PC-3 (cell line): Measurements from ENCODE around the gene NEU2. TPM values are rescaled to one million over a fixed set of nuclear protein-coding genes. Genes with fewer than 3 reads are reported as not detected.

Experiments
- ATAC-seq: fragments of 200-7000 bp; cut with Tn5 transposase; 2 replicates; pipeline ENCODE4 v1.9.1; 2020; ENCODE audit warnings: mild to moderate bottlenecking, moderate library complexity
- BruUV-seq: library from RNA; stranded (reverse); fragments of 400-500 nt; replicated peaks from 2 replicates; lab custom pipeline; 2021; lab: Mats Ljungman, UMichigan
- CTCF ChIA-PET: fragments of 300-600 bp; sonication (Branson Sonifier 250); formaldehyde crosslinking; loops from one replicate; lab custom pipeline; 2022; ENCODE audit warnings: antibody characterized with exemption; lab: Charles Lee
- POLR2A ChIA-PET: fragments of 300-600 bp; sonication (Branson Sonifier 250); formaldehyde crosslinking; loops from one replicate; lab custom pipeline; 2022; ENCODE audit warnings: antibody characterized with exemption; ENCODE audit not compliant: unreplicated experiment; lab: Charles Lee
- DNase-seq: peaks from one replicate; pipeline ENCODE4 v3.0.0-alpha.2; 2015
- H2AFZ ChIP-seq: fragments of 300-600 bp; sonication (generic); 2 replicates; pipeline ENCODE4 v1.6.0; 2016; ENCODE audit warnings: antibody characterized with exemption, low read length
- H3F3A ChIP-seq: fragments of 300-600 bp; sonication (generic); one replicate; pipeline ENCODE4 v1.6.0; 2017; ENCODE audit warnings: antibody characterized with exemption, low read length, control low read depth, mild to moderate bottlenecking; ENCODE audit not compliant: unreplicated experiment
- H3K27ac ChIP-seq: fragments of 300-600 bp; sonication (generic); 2 replicates; pipeline ENCODE4 v1.5.1; 2016; ENCODE audit warnings: mild to moderate bottlenecking, low read length
- H3K27me3 ChIP-seq: fragments of 300-600 bp; sonication (generic); 2 replicates; pipeline ENCODE4 v1.6.1; 2016; ENCODE audit warnings: low read length, mixed read lengths
- H3K36me3 ChIP-seq: fragments of 300-600 bp; sonication (generic); 2 replicates; pipeline ENCODE4 v1.6.1; 2016; ENCODE audit warnings: low read depth, mixed run types, low read length, mixed read lengths
- H3K4me1 ChIP-seq: fragments of 300-600 bp; sonication (generic); 2 replicates; pipeline ENCODE4 v1.5.1; 2016; ENCODE audit warnings: low read length; ENCODE audit not compliant: insufficient read depth
- H3K4me2 ChIP-seq: fragments of 300-600 bp; sonication (generic); 2 replicates; pipeline ENCODE4 v1.6.0; 2016; ENCODE audit warnings: low read length
- H3K4me3 ChIP-seq: fragments of 300-600 bp; sonication (generic); 2 replicates; pipeline ENCODE4 v1.5.1; 2016; ENCODE audit warnings: mild to moderate bottlenecking, low read length, mixed read lengths
- H3K79me2 ChIP-seq: fragments of 300-600 bp; sonication (generic); 2 replicates; pipeline ENCODE4 v1.6.1; 2017; ENCODE audit warnings: low read length, mixed read lengths
- H3K9ac ChIP-seq: fragments of 300-600 bp; sonication (generic); 2 replicates; pipeline ENCODE4 v1.6.0; 2016; ENCODE audit warnings: mild to moderate bottlenecking, low read length
- H3K9me2 ChIP-seq: fragments of 300-600 bp; sonication (generic); replicated peaks from 2 replicates; pipeline ENCODE4 v1.6.1; 2016; ENCODE audit warnings: mixed run types, low read length, mixed read lengths
- H3K9me3 ChIP-seq: fragments of 300-600 bp; sonication (generic); 2 replicates; pipeline ENCODE4 v1.6.1; 2016; ENCODE audit warnings: low read length, mixed read lengths
- H4K20me1 ChIP-seq: fragments of 300-600 bp; sonication (generic); 2 replicates; pipeline ENCODE4 v1.6.1; 2016; ENCODE audit warnings: low read length, mixed read lengths
- EZH2 ChIP-seq: fragments of 300-600 bp; sonication (generic); IDR thresholded peaks from one replicate; pipeline ENCODE4 v1.6.1; 2017; ENCODE audit warnings: antibody characterized with exemption, mild to moderate bottlenecking, low read length; ENCODE audit not compliant: unreplicated experiment
- EZH2phosphoT487 ChIP-seq: fragments of 300-600 bp; sonication (generic); IDR thresholded peaks from 2 replicates; pipeline ENCODE4 v1.6.1; 2018; ENCODE audit warnings: mild to moderate bottlenecking, antibody characterized with exemption, low read length, borderline replicate concordance
- intact Hi-C: fragments of 100-400 bp; cut with micrococcal nuclease; formaldehyde crosslinking; loops from 2 replicates; pipeline ENCODE4 v1.9.0; 2023
- total RNA-seq: library from RNA; depleted of rRNA; stranded (reverse); fragments of >200 nt; gene quantifications from 2 replicates; pipeline ENCODE4 v1.2.3, GENCODE V29; 2014
- TF ChIP-seq, protein P1 (sequence below): fragments of 300-600 bp; sonication (generic); conservative IDR thresholded peaks from 2 replicates; pipeline ENCODE4 v1.5.1; 2017; ENCODE audit warnings: antibody characterized with exemption, low read depth, mild to moderate bottlenecking, low read length

NEU2 gene
- total RNA-seq, 1 experiment from 2014 or later: 4.5 TPM

DNA sequence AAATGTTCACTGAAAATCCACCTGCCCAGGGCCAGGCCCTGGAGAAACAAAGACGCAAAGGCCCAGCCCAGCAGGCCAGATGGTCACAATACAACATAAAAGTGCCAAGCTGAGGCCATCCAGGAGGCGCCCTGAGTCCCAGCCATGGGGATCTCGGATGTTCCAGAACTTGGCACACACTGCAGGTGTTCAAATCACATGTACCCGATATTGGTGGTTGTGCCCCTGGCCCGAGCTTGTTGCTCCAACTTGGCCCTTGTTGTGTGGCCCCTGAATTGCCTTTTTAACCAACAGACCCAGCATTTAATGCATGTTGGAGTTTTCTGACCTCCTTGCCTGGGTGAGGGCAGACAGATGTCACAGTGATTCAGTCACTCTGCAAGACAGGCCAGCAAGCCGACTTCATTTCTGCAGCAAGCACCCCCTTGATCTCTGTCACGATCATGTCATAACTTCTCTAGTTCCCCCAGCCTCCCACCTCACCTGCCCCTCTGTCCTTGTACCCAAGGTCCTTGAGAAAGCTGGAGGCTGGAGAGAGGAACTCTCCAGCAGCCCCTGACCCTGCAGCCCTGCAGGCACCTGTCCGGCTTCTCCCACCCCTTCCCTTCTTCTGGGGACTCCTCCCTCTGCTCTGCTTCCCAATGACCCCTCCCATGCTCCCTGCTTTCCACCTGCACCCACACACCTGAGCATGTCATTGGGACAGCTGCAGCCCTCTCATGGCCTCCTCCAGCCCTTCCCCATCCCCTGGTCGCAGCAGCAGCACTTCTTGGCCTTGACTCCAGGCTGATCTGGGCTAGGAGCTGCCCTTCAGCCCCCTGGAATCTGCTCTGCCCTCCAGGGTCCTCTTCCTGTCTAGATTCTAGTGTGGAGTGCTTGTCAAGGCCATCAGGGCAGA, 28.6 kb upstream of the NEU2 start:
- Histone ChIP-seq H3K9me2 (no peaks in the 10 kb centered on the region), H3K9ac (no peak overlapping the region), H3K27me3 (no peaks in the 10 kb centered on the region), H3F3A (no peaks in the 10 kb centered on the region), H4K20me1 (no peaks in the 10 kb centered on the region), H3K4me2 (no peak overlapping the region), H3K36me3 (no peaks in the 10 kb centered on the region), H3K4me3 (no peak overlapping the region), H2AFZ (no peak overlapping the region), H3K9me3 (no peaks in the 10 kb centered on the region), H3K27ac (no peak overlapping the region), H3K4me1 (no peaks in the 10 kb centered on the region), H3K79me2 (no peaks in the 10 kb centered on the region)
- no peak for TF ChIP-seq EZH2phosphoT487
- TF ChIP-seq EZH2: no peak
- TF ChIP-seq, protein P1, sequence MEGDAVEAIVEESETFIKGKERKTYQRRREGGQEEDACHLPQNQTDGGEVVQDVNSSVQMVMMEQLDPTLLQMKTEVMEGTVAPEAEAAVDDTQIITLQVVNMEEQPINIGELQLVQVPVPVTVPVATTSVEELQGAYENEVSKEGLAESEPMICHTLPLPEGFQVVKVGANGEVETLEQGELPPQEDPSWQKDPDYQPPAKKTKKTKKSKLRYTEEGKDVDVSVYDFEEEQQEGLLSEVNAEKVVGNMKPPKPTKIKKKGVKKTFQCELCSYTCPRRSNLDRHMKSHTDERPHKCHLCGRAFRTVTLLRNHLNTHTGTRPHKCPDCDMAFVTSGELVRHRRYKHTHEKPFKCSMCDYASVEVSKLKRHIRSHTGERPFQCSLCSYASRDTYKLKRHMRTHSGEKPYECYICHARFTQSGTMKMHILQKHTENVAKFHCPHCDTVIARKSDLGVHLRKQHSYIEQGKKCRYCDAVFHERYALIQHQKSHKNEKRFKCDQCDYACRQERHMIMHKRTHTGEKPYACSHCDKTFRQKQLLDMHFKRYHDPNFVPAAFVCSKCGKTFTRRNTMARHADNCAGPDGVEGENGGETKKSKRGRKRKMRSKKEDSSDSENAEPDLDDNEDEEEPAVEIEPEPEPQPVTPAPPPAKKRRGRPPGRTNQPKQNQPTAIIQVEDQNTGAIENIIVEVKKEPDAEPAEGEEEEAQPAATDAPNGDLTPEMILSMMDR: no peak
- ChIA-PET CTCF (no interaction called here), POLR2A (no interaction called here)
- intact Hi-C loops: no loop called here
- no peak for ATAC-seq
- no TSS peak for BruUV-seq
- DNase-seq: no peak

DNA sequence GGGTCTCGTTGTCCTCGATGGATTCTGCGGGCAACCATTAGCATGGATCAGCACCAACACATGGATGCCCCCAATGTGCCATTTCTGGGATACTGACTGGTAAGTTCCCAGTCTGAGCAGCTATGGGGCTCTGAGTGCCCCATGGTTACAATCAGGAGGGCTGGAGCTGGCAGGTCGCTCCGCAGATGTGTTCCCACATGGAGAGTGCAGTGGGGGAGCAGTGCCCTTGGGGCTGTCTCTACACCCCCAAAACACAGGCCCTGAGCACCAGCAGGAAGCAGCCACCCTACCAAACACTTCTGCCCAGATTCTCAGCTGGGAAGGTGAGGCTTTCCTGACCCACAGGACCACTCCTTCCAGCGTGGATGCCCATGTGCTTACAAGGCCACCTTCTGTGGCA, 27.4 kb upstream of the NEU2 start:
- no peak for DNase-seq
- Histone ChIP-seq H3K27me3 (no peaks in the 10 kb centered on the region), H3K79me2 (no peaks in the 10 kb centered on the region), H4K20me1 (no peaks in the 10 kb centered on the region), H3K9ac (no peak overlapping the region), H3K4me2 (no peak overlapping the region), H3K4me1 (no peaks in the 10 kb centered on the region), H3F3A (no peaks in the 10 kb centered on the region), H3K36me3 (no peaks in the 10 kb centered on the region), H3K9me2 (no peaks in the 10 kb centered on the region), H3K9me3 (no peaks in the 10 kb centered on the region), H3K27ac (no peak overlapping the region), H2AFZ (no peak overlapping the region), H3K4me3 (no peak overlapping the region)
- TF ChIP-seq EZH2phosphoT487 (no peak), EZH2 (no peak)
- TF ChIP-seq, protein P1: no peak
- intact Hi-C loops: no loop called here
- ChIA-PET CTCF (no interaction called here), POLR2A (no interaction called here)
- no peak for ATAC-seq
- BruUV-seq: no TSS peak

- Histone ChIP-seq H3K9me2 (no peaks in the 10 kb centered on the region), H3K4me3 (no peak overlapping the region), H3K79me2 (no peaks in the 10 kb centered on the region), H3K9me3 (no peaks in the 10 kb centered on the region), H3K9ac (no peak overlapping the region), H3K4me2 (no peak overlapping the region), H3K4me1 (no peaks in the 10 kb centered on the region), H3K27ac (no peak overlapping the region), H3K27me3 (no peaks in the 10 kb centered on the region), H4K20me1 (no peaks in the 10 kb centered on the region), H3F3A (no peaks in the 10 kb centered on the region), H3K36me3 (no peaks in the 10 kb centered on the region), H2AFZ (no peak overlapping the region)
- TF ChIP-seq EZH2phosphoT487 (no peak), EZH2 (no peak)
- TF ChIP-seq, protein P1: no peak
- intact Hi-C loops: no loop called here
- no peak for ATAC-seq
- BruUV-seq: no TSS peak
- CTCF ChIA-PET: no interaction called here
- no peak for DNase-seq
- POLR2A ChIA-PET: no interaction called here
These were observed 25.8 kb upstream of the NEU2 start for GRCh38 chr2:233006648-233007047.
